Neural crest cell (in vitro differentiated cells): Measurements from ENCODE around the gene CDY2A. TPM values are rescaled to one million over a fixed set of nuclear protein-coding genes. Genes with fewer than 3 reads are reported as not detected.
"Not testable (repeated sequence)": the region's sequence is repeated elsewhere in the genome, so short reads cannot be mapped to it uniquely, and the experiment has no call there.

ENCODE experiments used
- DNase-seq: peaks from one replicate; pipeline ENCODE4 v3.0.0; 2021; ENCODE audit warnings: low read depth, mixed read lengths, low spot score
- H3K27ac Mint-ChIP-seq: one replicate; pipeline ENCODE4 v1.8.0; 2021; ENCODE audit warnings: mild to moderate bottlenecking, mixed read lengths; ENCODE audit not compliant: unreplicated experiment
- H3K27me3 Mint-ChIP-seq: 2 replicates; pipeline ENCODE4 v1.8.0; 2021; ENCODE audit warnings: low read depth, mild to moderate bottlenecking, mixed read lengths
- H3K36me3 Mint-ChIP-seq: 2 replicates; pipeline ENCODE4 v1.8.0; 2021; ENCODE audit warnings: low read depth, mild to moderate bottlenecking, mixed read lengths
- H3K4me1 Mint-ChIP-seq: 2 replicates; pipeline ENCODE4 v1.8.0; 2021; ENCODE audit warnings: mixed read lengths
- H3K4me3 Mint-ChIP-seq: one replicate; pipeline ENCODE4 v1.8.0; 2021; ENCODE audit warnings: mild to moderate bottlenecking, mixed read lengths
- H3K9me3 Mint-ChIP-seq: 2 replicates; pipeline ENCODE4 v1.8.0; 2021; ENCODE audit warnings: mixed read lengths
- long read RNA-seq: library from polyadenylated mRNA; unstranded; transcript quantifications from one replicate; pipeline ENCODE4 v2.0.0, GENCODE V29; 2020
- total RNA-seq: library from RNA; stranded (reverse); gene quantifications from 2 replicates; pipeline ENCODE4 v1.2.1, GENCODE V29; 2021

The CDY2A gene, protein sequence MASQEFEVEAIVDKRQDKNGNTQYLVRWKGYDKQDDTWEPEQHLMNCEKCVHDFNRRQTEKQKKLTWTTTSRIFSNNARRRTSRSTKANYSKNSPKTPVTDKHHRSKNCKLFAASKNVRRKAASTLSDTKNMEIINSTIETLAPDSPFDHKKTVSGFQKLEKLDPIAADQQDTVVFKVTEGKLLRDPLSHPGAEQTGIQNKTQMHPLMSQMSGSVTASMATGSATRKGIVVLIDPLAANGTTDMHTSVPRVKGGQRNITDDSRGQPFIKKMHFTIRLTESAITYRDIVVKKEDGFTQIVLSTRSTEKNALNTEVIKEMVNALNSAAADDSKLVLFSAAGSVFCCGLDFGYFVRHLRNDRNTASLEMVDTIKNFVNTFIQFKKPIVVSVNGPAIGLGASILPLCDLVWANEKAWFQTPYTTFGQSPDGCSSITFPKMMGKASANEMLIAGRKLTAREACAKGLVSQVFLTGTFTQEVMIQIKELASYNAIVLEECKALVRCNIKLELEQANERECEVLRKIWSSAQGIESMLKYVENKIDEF
- not detected in 2 replicates for total RNA-seq
- long read RNA-seq, result 0 reads

DNA sequence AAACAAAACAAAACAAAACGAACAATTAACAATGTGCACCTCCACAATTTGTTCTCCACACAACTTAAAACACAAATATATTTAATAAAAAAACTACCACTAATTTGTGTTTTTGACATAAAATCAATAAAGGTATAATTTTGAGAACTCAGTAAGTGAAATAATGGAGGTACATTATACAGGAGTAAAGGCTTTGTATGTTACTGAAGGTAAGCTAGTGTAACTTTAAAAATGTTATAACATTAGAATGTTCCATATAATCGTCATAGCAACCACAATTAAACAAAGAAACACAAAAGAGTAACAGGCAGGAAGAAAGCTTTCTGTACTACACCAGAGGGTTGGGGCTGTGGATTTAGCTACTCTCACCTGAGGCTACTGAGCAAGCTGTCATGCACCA is at the start of gene CDY2A:
Gene CDY2A, plus strand, starts transcription at position 301 of the 400 bp plus-strand sequence. CDS start 328 bp downstream, outside the sequence.
- not testable (repeated sequence) for H3K9me3 Mint-ChIP-seq, H3K4me1 Mint-ChIP-seq, DNase-seq, H3K4me3 Mint-ChIP-seq, H3K27ac Mint-ChIP-seq, H3K36me3 Mint-ChIP-seq, H3K27me3 Mint-ChIP-seq

DNA sequence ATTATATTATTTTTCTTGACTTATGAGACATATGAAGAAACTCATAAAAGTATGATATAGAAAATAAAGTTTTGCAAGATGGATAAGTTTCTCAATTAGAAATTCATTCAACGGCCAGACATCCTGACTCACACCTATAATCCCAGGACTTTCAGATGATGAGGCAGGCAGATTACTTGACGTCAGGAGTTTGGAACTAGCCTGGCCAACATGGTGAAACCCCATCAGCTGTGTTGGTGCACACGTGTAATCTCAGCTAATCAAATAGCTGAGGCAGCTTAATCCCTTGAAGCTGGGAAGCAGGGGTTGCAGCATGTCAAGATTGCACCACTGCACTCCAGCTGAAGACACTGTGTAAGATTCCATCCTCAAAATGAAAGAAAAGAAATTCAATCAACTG is 28.0 kb upstream of the CDY2A start:
- H3K27ac Mint-ChIP-seq, H3K4me3 Mint-ChIP-seq, H3K9me3 Mint-ChIP-seq, H3K27me3 Mint-ChIP-seq, H3K4me1 Mint-ChIP-seq, H3K36me3 Mint-ChIP-seq, DNase-seq: not testable (repeated sequence)

DNA sequence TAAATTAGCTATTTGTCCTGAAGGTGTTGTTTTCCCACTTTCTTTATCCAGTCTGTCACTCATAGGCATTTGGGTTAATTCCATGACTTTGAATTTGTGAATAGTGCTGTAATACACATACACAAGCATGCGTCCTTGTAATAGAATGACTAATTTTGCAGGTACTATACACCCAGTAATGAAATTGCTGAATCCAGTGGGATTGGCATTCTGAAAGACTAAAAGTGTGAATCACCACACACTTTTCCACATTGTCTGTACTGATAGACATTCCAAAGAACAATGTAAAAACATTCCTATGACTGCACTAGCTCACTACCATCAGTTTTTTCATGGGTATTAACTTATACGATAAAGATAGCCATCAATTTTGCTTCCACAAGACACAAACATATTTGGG is 27.3 kb upstream of the CDY2A start:
- not testable (repeated sequence) for H3K4me1 Mint-ChIP-seq, DNase-seq, H3K27me3 Mint-ChIP-seq, H3K4me3 Mint-ChIP-seq, H3K9me3 Mint-ChIP-seq, H3K27ac Mint-ChIP-seq, H3K36me3 Mint-ChIP-seq

DNA sequence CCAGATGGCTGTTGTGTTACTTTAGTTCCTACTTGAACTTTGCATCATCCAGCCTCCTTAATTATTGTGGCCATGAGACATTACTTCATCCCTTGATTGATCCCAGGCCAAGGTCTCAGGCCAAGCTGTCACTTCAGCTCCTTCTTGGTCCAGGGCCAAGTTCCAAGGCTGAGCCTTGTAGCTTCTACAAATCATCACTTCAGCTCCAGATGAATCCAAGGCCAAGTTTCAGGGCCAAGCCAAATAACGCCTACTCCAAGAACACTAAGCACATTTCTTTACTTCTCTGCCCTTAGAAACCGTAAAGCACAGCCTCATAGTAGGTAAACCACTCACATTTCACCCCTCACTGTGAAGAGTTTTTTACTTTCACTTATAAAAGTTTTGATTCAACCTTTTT is 1.7 kb upstream of the CDY2A start:
- H3K9me3 Mint-ChIP-seq, H3K27ac Mint-ChIP-seq, H3K4me3 Mint-ChIP-seq, DNase-seq, H3K4me1 Mint-ChIP-seq, H3K27me3 Mint-ChIP-seq, H3K36me3 Mint-ChIP-seq: not testable (repeated sequence)

DNA sequence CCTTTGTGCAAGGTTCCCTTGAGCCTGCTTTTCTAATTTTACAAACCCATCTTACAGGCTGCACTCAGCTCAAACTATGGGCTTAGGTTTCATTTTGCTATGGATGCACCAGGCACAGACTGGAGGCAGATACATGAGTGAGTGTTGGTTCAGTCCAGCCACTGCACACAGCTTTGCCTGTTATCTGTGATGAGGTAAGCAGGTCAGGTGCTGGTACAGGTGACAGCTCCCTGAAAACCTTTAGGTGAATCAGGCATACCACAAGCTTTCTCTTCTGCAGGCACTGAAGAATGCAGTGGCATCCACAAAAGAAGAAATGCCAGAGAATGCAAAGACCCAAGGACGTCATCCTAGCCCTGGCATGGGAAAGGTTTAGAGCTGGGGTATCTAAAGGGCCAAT is 3.3 kb downstream of the CDY2A start:
- H3K4me1 Mint-ChIP-seq, H3K27me3 Mint-ChIP-seq, H3K27ac Mint-ChIP-seq, H3K4me3 Mint-ChIP-seq, H3K36me3 Mint-ChIP-seq, DNase-seq, H3K9me3 Mint-ChIP-seq: not testable (repeated sequence)

DNA sequence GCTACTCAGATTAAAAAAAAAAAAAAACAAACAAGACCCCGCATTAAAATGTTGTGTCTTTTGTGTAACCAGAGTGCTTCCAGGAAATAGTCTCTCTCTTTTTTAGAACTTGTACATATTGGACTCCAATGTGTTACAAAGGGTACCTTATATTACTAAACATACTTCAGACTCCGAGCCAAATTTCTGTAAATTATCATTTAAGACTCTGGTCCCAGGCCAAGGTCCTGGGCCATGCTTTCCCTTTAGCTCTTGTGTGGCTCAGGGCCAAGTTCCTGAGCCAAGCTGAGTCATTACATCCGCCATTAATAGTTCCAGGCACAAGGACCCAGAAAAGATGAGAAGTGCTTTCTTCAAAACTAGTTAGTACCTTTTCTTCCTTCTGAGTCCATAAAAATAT is 4.6 kb downstream of the CDY2A start:
- not testable (repeated sequence) for H3K36me3 Mint-ChIP-seq, H3K4me3 Mint-ChIP-seq, H3K9me3 Mint-ChIP-seq

DNA sequence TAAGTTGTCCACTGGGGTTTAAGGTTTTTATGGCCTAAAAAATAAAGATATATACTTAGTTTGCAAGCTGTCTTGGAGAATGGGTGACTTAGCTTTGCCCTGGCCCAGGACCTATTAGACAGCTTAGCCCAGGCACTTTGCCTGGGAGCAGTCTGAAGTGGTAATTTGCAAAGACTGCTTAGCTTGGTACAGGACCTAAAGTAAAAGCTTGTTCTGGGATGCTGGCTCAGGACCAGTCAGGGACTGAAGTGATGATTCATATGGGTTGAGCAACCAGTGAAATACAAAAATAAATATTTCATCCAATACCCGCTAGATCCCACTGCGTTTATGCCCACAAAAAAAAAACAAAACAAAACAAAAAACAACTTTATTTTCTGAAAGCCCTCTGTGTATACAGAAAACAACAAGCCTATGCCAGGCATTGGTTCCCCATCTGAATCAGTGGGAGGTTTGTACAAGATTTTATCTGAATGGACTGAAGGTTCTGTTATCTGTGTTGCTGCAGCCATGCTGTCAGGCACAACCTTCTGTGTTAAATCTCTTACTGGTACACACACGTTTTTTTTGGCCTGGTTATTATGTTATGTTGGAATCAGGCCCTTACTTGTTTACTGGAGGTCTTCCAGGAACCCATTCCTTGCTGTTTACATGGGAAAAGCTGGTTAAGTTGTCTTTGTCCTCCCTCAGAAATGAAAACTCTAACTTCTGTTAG is 8.7 kb downstream of the CDY2A start:
- not testable (repeated sequence) for H3K9me3 Mint-ChIP-seq, DNase-seq, H3K4me3 Mint-ChIP-seq, H3K27me3 Mint-ChIP-seq, H3K4me1 Mint-ChIP-seq, H3K27ac Mint-ChIP-seq, H3K36me3 Mint-ChIP-seq

More for the DNA sequence above, 4.6 kb downstream of the CDY2A start:
- not testable (repeated sequence) for H3K27ac Mint-ChIP-seq, H3K4me1 Mint-ChIP-seq, H3K27me3 Mint-ChIP-seq, DNase-seq

DNA sequence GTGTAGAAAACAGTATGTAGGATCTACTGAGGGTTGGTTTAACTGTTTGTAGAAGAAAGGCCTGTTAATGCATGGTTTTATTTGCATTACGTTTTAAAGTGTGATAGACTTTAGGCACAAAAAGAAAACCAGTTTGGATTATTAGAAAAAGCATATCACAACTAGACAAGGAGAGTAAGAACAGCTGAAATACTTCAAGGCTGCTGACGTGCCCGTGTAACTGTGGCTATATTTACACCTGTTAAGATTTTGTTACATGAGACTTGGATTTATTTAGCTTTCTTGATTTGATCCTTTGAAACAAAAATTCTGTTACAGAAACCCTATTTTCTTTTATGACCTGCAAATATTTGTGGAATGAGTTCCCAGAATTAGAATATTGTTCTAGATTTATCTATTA is 9.3 kb downstream of the CDY2A start:
- DNase-seq, H3K36me3 Mint-ChIP-seq, H3K9me3 Mint-ChIP-seq, H3K4me3 Mint-ChIP-seq, H3K4me1 Mint-ChIP-seq, H3K27ac Mint-ChIP-seq, H3K27me3 Mint-ChIP-seq: not testable (repeated sequence)

DNA sequence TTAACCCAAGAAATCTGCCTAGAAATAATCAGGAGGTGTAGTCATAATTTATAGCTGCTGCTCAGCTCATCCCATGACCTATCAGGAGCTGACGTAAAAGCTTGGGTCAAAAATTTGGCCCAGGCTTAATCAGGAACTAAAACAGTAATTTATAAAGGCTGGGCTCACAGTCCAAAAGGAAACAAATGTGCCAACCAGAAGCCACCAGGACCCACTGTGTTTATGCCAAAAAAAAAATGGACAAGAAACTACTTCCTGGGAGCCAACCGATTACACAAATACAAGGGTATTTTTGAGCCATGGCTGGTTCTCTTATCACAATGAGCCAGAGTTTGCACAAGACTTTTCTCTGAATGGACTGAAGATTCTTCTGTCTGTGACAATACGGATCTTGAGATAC is 19.4 kb downstream of the CDY2A start:
- H3K27ac Mint-ChIP-seq, H3K4me1 Mint-ChIP-seq, H3K27me3 Mint-ChIP-seq, H3K36me3 Mint-ChIP-seq, H3K9me3 Mint-ChIP-seq, DNase-seq, H3K4me3 Mint-ChIP-seq: not testable (repeated sequence)

DNA sequence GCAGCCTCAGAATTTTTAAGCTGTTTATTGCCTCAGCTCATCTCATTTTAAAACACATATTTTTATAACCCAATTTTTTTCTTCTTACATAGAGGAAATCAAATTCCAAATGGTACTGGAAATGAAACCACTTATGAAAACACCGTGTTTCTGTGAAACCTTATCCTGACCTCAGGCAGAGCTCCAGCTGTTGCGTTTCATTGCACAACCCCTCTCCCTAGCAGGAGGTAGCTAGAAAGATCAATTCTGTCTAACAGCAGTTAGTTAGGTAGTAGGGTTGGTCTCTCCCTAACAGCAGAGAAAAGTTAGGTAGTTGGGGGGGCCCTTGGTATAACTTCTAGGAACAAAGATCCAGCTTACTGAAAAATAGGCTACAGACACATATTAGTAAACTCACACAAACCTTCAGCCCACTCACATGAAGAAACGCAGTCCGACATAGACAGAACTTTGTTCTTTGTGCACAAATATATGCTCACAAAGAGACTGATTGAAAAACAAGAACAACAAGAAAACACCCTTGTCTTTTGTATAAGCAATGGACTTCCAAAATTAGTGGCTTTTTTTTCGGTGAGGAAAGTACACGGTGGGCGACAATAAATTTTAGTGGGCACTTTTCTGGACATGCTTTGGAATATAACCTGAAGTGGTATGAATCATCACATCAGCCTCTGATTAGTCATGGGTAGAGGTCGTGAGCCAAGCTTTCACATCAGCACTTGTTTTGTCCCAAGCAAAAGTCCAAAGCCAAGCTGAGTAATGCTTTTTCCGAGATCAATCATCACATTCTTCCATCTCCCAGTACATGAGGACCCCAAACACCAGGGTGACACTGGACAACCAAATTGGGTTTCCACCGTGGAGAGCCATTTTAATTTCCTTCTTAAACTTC is 22.8 kb downstream of the CDY2A start:
- not testable (repeated sequence) for H3K27me3 Mint-ChIP-seq, H3K4me3 Mint-ChIP-seq, DNase-seq, H3K4me1 Mint-ChIP-seq, H3K9me3 Mint-ChIP-seq, H3K36me3 Mint-ChIP-seq, H3K27ac Mint-ChIP-seq

DNA sequence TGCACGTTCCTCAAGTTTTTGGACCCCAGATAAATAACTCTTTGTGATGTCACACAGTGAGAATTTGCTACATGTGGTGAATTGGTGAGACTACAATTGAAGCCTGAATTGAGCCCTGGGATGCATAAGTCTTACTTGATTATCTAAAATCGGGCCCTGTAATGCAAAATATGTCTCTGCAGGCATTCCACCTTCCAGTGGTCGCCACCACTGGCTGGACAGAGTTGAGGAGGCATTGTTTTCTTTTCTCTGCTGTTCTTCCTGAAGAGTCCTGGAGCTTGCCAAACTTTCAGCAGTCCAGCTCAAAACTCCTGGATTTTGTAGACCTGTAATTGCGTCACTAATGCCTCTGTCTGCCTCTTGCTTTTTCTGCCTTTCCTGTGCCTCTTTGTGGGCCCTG is 23.5 kb downstream of the CDY2A start:
- not testable (repeated sequence) for H3K36me3 Mint-ChIP-seq, H3K27ac Mint-ChIP-seq, H3K27me3 Mint-ChIP-seq, H3K4me1 Mint-ChIP-seq, H3K4me3 Mint-ChIP-seq, DNase-seq, H3K9me3 Mint-ChIP-seq

DNA sequence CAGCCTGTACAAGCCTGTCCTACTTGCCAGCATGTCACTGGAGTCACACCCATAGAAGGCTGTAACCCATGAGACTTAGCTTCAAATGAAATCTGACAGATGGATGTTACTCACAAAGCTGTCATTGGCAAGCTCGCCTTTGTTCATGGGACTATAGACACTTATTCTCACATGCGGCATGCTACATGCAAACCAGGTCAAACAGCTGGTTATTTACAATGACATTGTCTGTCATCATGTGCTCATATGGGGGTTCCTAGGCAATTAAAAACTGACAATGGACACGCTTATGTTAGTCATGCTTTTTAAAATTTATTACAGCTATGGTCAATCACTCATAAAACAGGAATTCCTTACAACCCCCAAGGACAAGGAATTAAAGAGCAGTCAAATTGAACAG is 30.9 kb downstream of the CDY2A start:
- H3K4me1 Mint-ChIP-seq, H3K9me3 Mint-ChIP-seq, DNase-seq, H3K4me3 Mint-ChIP-seq, H3K27ac Mint-ChIP-seq, H3K36me3 Mint-ChIP-seq, H3K27me3 Mint-ChIP-seq: not testable (repeated sequence)

DNA sequence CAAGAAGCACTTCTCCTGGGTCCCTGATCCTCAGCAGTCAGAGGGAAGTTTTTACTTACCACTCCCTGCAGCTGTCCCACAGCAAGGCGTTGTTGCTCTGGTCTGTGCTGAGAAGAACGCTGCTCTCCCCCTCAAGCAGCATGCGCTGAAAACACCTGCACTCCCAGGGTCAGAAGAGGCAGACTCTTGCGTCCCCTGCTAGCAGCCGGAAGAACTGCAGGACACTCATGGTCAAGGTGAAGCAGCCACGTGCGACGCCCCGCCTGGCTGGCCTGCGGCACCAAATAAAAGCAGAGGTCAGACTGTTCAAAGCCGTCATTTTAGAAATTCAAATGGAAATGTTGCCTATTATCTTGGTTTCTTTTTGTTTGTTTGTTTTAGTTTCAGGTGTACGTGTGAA is 47.9 kb downstream of the CDY2A start:
- not testable (repeated sequence) for H3K36me3 Mint-ChIP-seq, H3K27me3 Mint-ChIP-seq

More for the DNA sequence above, 47.9 kb downstream of the CDY2A start:
- not testable (repeated sequence) for H3K9me3 Mint-ChIP-seq, H3K4me1 Mint-ChIP-seq, DNase-seq, H3K27ac Mint-ChIP-seq, H3K4me3 Mint-ChIP-seq
